Body of pancreas (tissue), 4 donors: Measurements from ENCODE around the gene PTPRN2. TPM values are rescaled to one million over a fixed set of nuclear protein-coding genes. Genes with fewer than 3 reads are reported as not detected.

ENCODE experiments used
- ATAC-seq: fragments of 150-250 bp; one replicate; pipeline ENCODE4 v1.9.1; 2016
- DNase-seq, 4 donors: peaks; one replicate each; pipeline ENCODE4 v3.0.0-alpha.2; 2019
- H3K27ac ChIP-seq, 4 donors: fragments of 200-600 bp; sonication (generic); 1 replicate in 3 of 4; 2 replicates in 1 of 4; pipeline versions ENCODE4 v1.5.1 to v1.6.1; 2016 to 2019; ENCODE audit warnings: mild to moderate bottlenecking in 1 of 4, mixed read lengths in 1 of 4, moderate library complexity in 1 of 4
- H3K27me3 ChIP-seq, 2 donors: fragments of 200-600 bp; sonication (generic); one replicate each; pipeline ENCODE4 v1.6.0; 2016; ENCODE audit warnings: mild to moderate bottlenecking in 1 of 2
- H3K36me3 ChIP-seq, 2 donors: fragments of 200-600 bp; sonication (generic); replicated peaks in 1 of 2; 2 replicates each; pipeline ENCODE4 v1.5.1; 2016; ENCODE audit warnings: low read depth in 2 of 2; ENCODE audit not compliant: insufficient read depth in 1 of 2
- H3K4me1 ChIP-seq: fragments of 200-600 bp; sonication (generic); one replicate; pipeline ENCODE4 v1.6.0; 2016
- H3K4me3 ChIP-seq, 2 donors: fragments of 200-600 bp; sonication (generic); 1 replicate in 1 of 2; 2 replicates in 1 of 2; pipeline ENCODE4 v1.5.1; 2016 to 2019
- H3K9me3 ChIP-seq, 3 donors: fragments of 200-600 bp; sonication (generic); 1 replicate in 2 of 3; 2 replicates in 1 of 3; pipeline ENCODE4 v1.5.1; 2016
- CTCF ChIP-seq, 7 experiments: fragments of 450-650 bp in 4 of 7; fragments of 200-600 bp in 3 of 7; sonication (generic) in 3 of 7; IDR thresholded peaks; one replicate each; pipeline ENCODE4 v1.5.1; 2016 to 2019; ENCODE audit warnings: antibody characterized with exemption in 7 of 7
- POLR2A ChIP-seq, 3 donors: fragments of 450-650 bp; IDR thresholded peaks; one replicate each; pipeline ENCODE4 v1.6.1; 2016; ENCODE audit warnings: antibody characterized with exemption in 3 of 3, mild to moderate bottlenecking in 2 of 3
- WGBS, 2 donors: methylation state at CpG; one replicate each; pipeline ENCODE4 v1.1.5; 2017; 5-methylcytosine and 5-hydroxymethylcytosine counted together
- intact Hi-C: fragments of 100-400 bp; cut with DNase I; formaldehyde crosslinking; loops from one replicate; pipeline ENCODE4 v1.15.1; 2023
- total RNA-seq, 2 donors: library from RNA; depleted of rRNA; stranded (reverse); fragments of >200 nt; gene quantifications; one replicate each; pipeline ENCODE4 v1.1.0, GENCODE V29; 2016

The PTPRN2 gene
- total RNA-seq, 2 donors from 2014 or later = 31.6 to 76.1 TPM

GRCh38 chr7:157509226-157509625 is 1078.4 kb downstream of the PTPRN2 start:
- no peaks in the 10 kb centered on the region for H3K36me3 ChIP-seq
- no peak overlapping the region for H3K27ac ChIP-seq
- DNase-seq (no peak), ATAC-seq (no peak)
- 62 to 75% methylated on average over 2 of the region's 2 CpGs for WGBS, 2 donors
- no peaks in the 10 kb centered on the region for H3K4me1 ChIP-seq
- TF ChIP-seq POLR2A (IDR thresholded peaks at IDR 0.05) (no peak), CTCF (IDR thresholded peaks at IDR 0.05) (no peak)
- no peaks in the 10 kb centered on the region for H3K27me3 ChIP-seq
- H3K9me3 ChIP-seq = no peaks in the 10 kb centered on the region
- H3K4me3 ChIP-seq = no peak overlapping the region
- intact Hi-C loops = no loop called here

DNA sequence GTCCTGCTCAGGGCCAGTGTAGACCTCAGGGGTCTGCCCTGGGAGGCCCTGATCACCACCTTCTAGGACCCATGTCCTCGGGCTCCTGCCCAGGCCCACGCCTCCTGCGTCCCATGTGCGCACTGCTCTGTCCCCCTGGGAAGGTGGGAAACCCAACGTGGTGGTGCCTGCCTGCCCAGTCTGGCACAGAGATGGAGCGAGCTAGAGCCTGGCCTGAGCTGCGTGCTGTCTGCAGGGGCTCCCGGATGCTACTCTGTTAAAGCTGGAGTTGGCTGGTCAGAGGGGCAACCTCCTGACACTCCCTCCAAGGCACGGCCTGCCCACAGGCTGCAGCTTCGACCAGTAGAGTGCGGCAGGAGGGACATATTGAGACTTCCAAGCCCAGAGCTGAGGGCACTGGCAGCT is 1079.1 kb downstream of the PTPRN2 start:
- Histone ChIP-seq H3K4me1 (no peaks in the 10 kb centered on the region), H3K27me3 (no peaks in the 10 kb centered on the region), H3K27ac (no peak overlapping the region), H3K36me3 (no peaks in the 10 kb centered on the region), H3K9me3 (no peaks in the 10 kb centered on the region), H3K4me3 (no peak overlapping the region)
- TF ChIP-seq POLR2A (IDR thresholded peaks at IDR 0.05) (no peak), CTCF (IDR thresholded peaks at IDR 0.05) (no peak)
- intact Hi-C loops = no loop called here
- ATAC-seq = no peak
- WGBS, 2 donors = 75 to 83% methylated on average over 4 to 9 of the region's 11 CpGs
- DNase-seq = no peak

GRCh38 chr7:157507987-157508386 is 1079.6 kb downstream of the PTPRN2 start:
- H3K4me3 ChIP-seq = no peak overlapping the region
- TF ChIP-seq CTCF (IDR thresholded peaks at IDR 0.05) = no peak
- no peak for TF ChIP-seq POLR2A (IDR thresholded peaks at IDR 0.05)
- DNase-seq = no peak

DNA sequence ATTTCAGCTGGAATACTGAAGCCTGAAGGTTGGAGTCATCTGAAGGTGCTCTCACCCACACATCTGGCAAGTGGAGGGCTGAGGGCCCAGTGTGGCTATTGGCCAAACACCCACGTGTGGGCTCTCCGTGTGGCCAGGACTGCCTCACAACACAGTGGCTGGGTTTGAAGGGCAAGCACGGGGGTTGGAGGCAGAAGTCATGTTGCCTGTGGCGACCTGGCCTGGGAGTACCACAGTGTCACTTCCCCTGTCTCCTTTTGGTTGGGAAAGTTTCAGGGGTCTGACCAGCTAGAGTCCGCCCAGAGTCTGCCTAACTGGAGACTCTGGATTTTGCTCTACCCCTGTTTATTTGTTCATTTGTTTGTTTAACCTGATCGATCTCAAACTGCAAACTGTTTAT is 1081.4 kb downstream of the PTPRN2 start:
- TF ChIP-seq POLR2A (IDR thresholded peaks at IDR 0.05) (no peak), CTCF (IDR thresholded peaks at IDR 0.05) (no peak)
- no peak for DNase-seq
- Histone ChIP-seq H3K27ac (no peak overlapping the region), H3K36me3 (no peaks in the 10 kb centered on the region), H3K4me3 (no peak overlapping the region), H3K9me3 (no peaks in the 10 kb centered on the region), H3K27me3 (no peaks in the 10 kb centered on the region), H3K4me1 (no peaks in the 10 kb centered on the region)
- 82 to 84% methylated on average over 3 to 6 of the region's 6 CpGs for WGBS, 2 donors
- no peak for ATAC-seq
- intact Hi-C loops = no loop called here

More at GRCh38 chr7:157507987-157508386, 1079.6 kb downstream of the PTPRN2 start:
- ATAC-seq = no peak
- no peaks in the 10 kb centered on the region for H3K9me3 ChIP-seq
- WGBS, 2 donors = 34 to 66% methylated on average over 5 of the region's 5 CpGs
- intact Hi-C loops = no loop called here
- H3K36me3 ChIP-seq = no peaks in the 10 kb centered on the region
- H3K27ac ChIP-seq = no peak overlapping the region
- no peaks in the 10 kb centered on the region for H3K4me1 ChIP-seq
- no peaks in the 10 kb centered on the region for H3K27me3 ChIP-seq

DNA sequence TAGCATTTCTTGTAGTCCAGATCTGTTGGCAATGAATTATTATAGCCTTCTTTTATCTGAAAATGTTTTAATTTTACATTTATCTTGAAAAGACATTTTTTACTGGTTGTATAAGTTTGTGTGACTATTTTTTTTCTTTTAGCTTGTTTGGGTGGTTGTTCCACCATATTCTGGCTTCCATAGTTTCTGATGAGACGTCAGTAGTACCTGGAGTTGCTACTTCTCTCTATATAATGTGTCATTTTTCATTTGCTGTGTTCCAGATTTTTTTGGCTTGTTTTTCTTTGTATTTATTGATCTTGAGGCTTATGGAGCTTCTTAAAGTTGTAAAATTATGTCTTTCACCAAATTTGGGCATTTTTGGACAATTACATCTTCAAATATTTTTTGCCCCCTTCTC is 1082.0 kb downstream of the PTPRN2 start:
- intact Hi-C loops = no loop called here
- no peaks in the 10 kb centered on the region for H3K4me1 ChIP-seq
- no peak for DNase-seq

More for the DNA sequence above, 1082.0 kb downstream of the PTPRN2 start:
- no peak for ATAC-seq
- Histone ChIP-seq H3K9me3 (no peaks in the 10 kb centered on the region), H3K36me3 (no peaks in the 10 kb centered on the region), H3K4me3 (no peak overlapping the region), H3K27ac (no peak overlapping the region), H3K27me3 (no peaks in the 10 kb centered on the region)
- TF ChIP-seq POLR2A (IDR thresholded peaks at IDR 0.05) = no peak
- no peak for TF ChIP-seq CTCF (IDR thresholded peaks at IDR 0.05)
- 52 to 76% methylated on average over 1 of the region's 1 CpG for WGBS, 2 donors
